HG02642 (cell line): ENCODE measurements around the gene IL7R.

Experiments used
- ATAC-seq: cut with Tn5 transposase; IDR thresholded peaks from one replicate; pipeline ENCODE4 v1.9.1; 2021; ENCODE audit warnings: mild to moderate bottlenecking; ENCODE audit not compliant: unreplicated experiment, poor library complexity

Gene IL7R

GRCh38 chr5:35856765-35857351 lies at the start of gene IL7R:
IL7R (plus strand) TSS chr5:35856891; CDS start chr5:35856978, 87 bp downstream.
- ATAC-seq, result no peak

- no peak for ATAC-seq
Observed at GRCh38 chr5:35810601-35811000, 46.1 kb upstream of the IL7R start.

- no peak for ATAC-seq
Observed at GRCh38 chr5:35811108-35811741, 45.5 kb upstream of the IL7R start.

- no peak for ATAC-seq
Observed at GRCh38 chr5:35813521-35813920, 43.2 kb upstream of the IL7R start.

- no peak for ATAC-seq
Observed at GRCh38 chr5:35815089-35815936, 41.4 kb upstream of the IL7R start.

GRCh38 chr5:35816881-35817521 lies 39.7 kb upstream of the IL7R start:
- no peak for ATAC-seq

GRCh38 chr5:35819026-35819425 lies 37.7 kb upstream of the IL7R start:
- no peak for ATAC-seq

- no peak for ATAC-seq
Observed at GRCh38 chr5:35819668-35820067, 37.0 kb upstream of the IL7R start.

GRCh38 chr5:35820735-35821134 lies 36.0 kb upstream of the IL7R start:
- ATAC-seq, result no peak

GRCh38 chr5:35821513-35821912 lies 35.2 kb upstream of the IL7R start:
- ATAC-seq, result no peak

- ATAC-seq, result no peak
Observed at GRCh38 chr5:35822511-35822910, 34.2 kb upstream of the IL7R start.

GRCh38 chr5:35823347-35824098 lies 33.2 kb upstream of the IL7R start:
- ATAC-seq, result no peak

- ATAC-seq, result no peak
Observed at GRCh38 chr5:35826056-35826455, 30.6 kb upstream of the IL7R start.

- no peak for ATAC-seq
Observed at GRCh38 chr5:35826554-35826953, 30.1 kb upstream of the IL7R start.

GRCh38 chr5:35828082-35828598 lies 28.6 kb upstream of the IL7R start:
- ATAC-seq, result no peak

- no peak for ATAC-seq
Observed at GRCh38 chr5:35830587-35830986, 26.1 kb upstream of the IL7R start.

GRCh38 chr5:35832762-35833161 lies 23.9 kb upstream of the IL7R start:
- no peak for ATAC-seq

- ATAC-seq, result no peak
Observed at GRCh38 chr5:35833224-35833623, 23.5 kb upstream of the IL7R start.

GRCh38 chr5:35835796-35836742 lies 20.6 kb upstream of the IL7R start:
- no peak for ATAC-seq
